Ovary (tissue), 3 donors: ENCODE results near the gene DNMT3A.

Experiments used
- CTCF ChIP-seq, 3 donors: fragments of 450-650 bp in 2 of 3; fragments of 200-600 bp in 1 of 3; IDR thresholded peaks; one replicate each; pipeline versions ENCODE4 v1.5.1 to v1.8.0; 2016 to 2022; ENCODE audit warnings: antibody characterized with exemption in 3 of 3, mild to moderate bottlenecking in 1 of 3
- EP300 ChIP-seq: sonication (generic); formaldehyde crosslinking; IDR thresholded peaks from one replicate; pipeline ENCODE4 v1.6.1; 2017; ENCODE audit warnings: antibody characterized with exemption
- POLR2A ChIP-seq: fragments of 450-650 bp; IDR thresholded peaks from one replicate; pipeline ENCODE4 v1.6.1; 2017; ENCODE audit warnings: antibody characterized with exemption, mild to moderate bottlenecking, moderate library complexity
- donor health status: DM: no; HTN: no; CAD: no.

- TF ChIP-seq POLR2A = no peak
- TF ChIP-seq CTCF (IDR thresholded peaks at IDR 0.05) = no peak
- no peak for TF ChIP-seq EP300
These were observed 19.7 kb upstream of the DNMT3A start for GRCh38 chr2:25361261-25362048.
